BE2C (cell line): ENCODE measurements around the gene LAMC3.

Experiments
- DNase-seq: peaks from one replicate; pipeline ENCODE4 v3.0.0-alpha.2; 2020
- H3K27me3 ChIP-seq: fragments of 250-450 bp; sonication (Bioruptor Pico); 2 replicates; pipeline ENCODE4 v1.5.1; 2020; ENCODE audit warnings: mild to moderate bottlenecking
- H3K36me3 ChIP-seq: fragments of 250-450 bp; sonication (Bioruptor Pico); 2 replicates; pipeline ENCODE4 v1.5.1; 2020; ENCODE audit warnings: mild to moderate bottlenecking
- H3K4me1 ChIP-seq: fragments of 250-450 bp; sonication (Bioruptor Pico); 2 replicates; pipeline ENCODE4 v1.5.1; 2020
- H3K4me3 ChIP-seq: 2 replicates; pipeline ENCODE4 v1.5.1; 2011; ENCODE audit warnings: low read depth, low read length
- H3K9me3 ChIP-seq: fragments of 250-450 bp; sonication (Bioruptor Pico); 2 replicates; pipeline ENCODE4 v1.5.1; 2020
- TF ChIP-seq, protein P1 (sequence below): IDR thresholded peaks from 2 replicates; pipeline ENCODE4 v1.5.1; 2012; ENCODE audit warnings: mild to moderate bottlenecking, low read depth, low read length

Gene LAMC3

DNA sequence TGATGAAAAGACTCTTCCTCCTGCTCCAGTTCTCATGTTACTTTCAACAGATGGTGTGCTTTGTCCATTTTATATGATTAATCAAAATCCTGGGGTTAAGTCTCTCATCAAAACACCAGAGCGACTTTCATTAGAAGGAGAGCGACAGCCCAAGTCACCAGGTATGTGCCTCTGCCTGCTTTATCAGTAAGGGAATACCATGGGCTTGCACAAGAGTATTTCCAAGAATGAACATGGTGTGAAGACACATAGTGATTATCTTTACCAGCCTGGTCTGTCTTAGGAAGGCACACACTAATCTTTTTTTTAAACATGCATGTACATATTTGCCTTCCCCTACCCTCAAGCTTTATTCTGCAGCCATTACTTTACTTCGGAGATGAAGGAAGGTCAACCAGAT is 131.6 kb downstream of the LAMC3 start:
- Histone ChIP-seq H3K9me3 (no peaks in the 10 kb centered on the region), H3K4me3 (no peak overlapping the region), H3K36me3 (peaks cover 65% of the 10 kb centered on the region), H3K27me3 (no peaks in the 10 kb centered on the region), H3K4me1 (no peaks in the 10 kb centered on the region)
- TF ChIP-seq, protein P1, sequence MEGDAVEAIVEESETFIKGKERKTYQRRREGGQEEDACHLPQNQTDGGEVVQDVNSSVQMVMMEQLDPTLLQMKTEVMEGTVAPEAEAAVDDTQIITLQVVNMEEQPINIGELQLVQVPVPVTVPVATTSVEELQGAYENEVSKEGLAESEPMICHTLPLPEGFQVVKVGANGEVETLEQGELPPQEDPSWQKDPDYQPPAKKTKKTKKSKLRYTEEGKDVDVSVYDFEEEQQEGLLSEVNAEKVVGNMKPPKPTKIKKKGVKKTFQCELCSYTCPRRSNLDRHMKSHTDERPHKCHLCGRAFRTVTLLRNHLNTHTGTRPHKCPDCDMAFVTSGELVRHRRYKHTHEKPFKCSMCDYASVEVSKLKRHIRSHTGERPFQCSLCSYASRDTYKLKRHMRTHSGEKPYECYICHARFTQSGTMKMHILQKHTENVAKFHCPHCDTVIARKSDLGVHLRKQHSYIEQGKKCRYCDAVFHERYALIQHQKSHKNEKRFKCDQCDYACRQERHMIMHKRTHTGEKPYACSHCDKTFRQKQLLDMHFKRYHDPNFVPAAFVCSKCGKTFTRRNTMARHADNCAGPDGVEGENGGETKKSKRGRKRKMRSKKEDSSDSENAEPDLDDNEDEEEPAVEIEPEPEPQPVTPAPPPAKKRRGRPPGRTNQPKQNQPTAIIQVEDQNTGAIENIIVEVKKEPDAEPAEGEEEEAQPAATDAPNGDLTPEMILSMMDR: no peak
- DNase-seq: no peak

DNA sequence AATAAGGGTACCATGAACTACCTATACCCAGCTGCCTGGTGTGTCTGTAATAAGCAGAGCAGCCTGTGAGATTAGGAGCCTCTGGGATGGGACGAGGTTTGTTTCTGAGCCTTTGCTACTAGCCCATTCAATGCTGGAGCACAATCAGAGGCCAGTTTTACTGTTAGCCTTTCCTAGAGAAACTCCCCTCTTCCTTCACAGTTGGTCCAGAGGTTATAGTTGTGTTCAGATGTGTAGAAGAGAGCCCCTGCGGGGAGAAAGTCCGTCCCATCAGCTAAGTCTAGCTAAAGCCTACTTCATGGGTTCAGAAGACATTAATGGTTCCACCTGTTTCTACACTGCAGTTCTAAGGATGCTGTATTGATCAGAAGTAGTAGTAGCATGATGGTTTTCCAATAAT is 133.2 kb downstream of the LAMC3 start:
- no peak for DNase-seq

More for the DNA sequence above, 133.2 kb downstream of the LAMC3 start:
- Histone ChIP-seq H3K4me1 (no peaks in the 10 kb centered on the region), H3K36me3 (peaks cover 65% of the 10 kb centered on the region), H3K9me3 (no peaks in the 10 kb centered on the region), H3K27me3 (no peaks in the 10 kb centered on the region), H3K4me3 (no peak overlapping the region)
- TF ChIP-seq, protein P1: no peak
